Cortex of kidney (tissue), 1 donor: ENCODE measurements around the gene KRTAP5-4.

Experiments used
- DNase-seq: peaks from one replicate; lab custom pipeline; 2025; lab: John Stamatoyannopoulos, UW

KRTAP5-4 gene

GRCh38 chr11:1572197-1573076 is 49.5 kb downstream of the KRTAP5-4 start, which contains the start of gene DUSP8:
TSS of gene DUSP8 (minus strand) at chr11:1572271. CDS start at chr11:1565826, 6,445 bp downstream.
- DNase-seq: no peak

- no peak for DNase-seq
Observed at GRCh38 chr11:1571760-1572196, 50.2 kb downstream of the KRTAP5-4 start.
